ENCODE results near the gene ERFE. TPM values are rescaled to one million over a fixed set of nuclear protein-coding genes. Genes with fewer than 3 reads are reported as not detected.

ERFE gene
- polyA plus RNA-seq, 1 of the 3 experiments (the other 2 are of a cell fraction): 1.3 TPM

GRCh38 chr2:238180554-238180953, 21.8 kb downstream of the ERFE start:
- ChIA-PET POLR2A (no interaction called here), CTCF (interaction anchor here (1.0 kb wide), 1 partner anchor 11 kb away, joined by 3 read pairs; no protein-coding TSS in a partner anchor)
- TF ChIP-seq JUND (IDR thresholded peaks at IDR 0.05) (no peak), FOXJ3 (CRISPR knock-in tag; IDR thresholded peaks at IDR 0.05) (no peak), RCOR1 (IDR thresholded peaks at IDR 0.05; ENCODE audit: low read length) (no peak), GABPA (IDR thresholded peaks at IDR 0.05; ENCODE audit: low read depth) (no peak), YY1 (IDR thresholded peaks at IDR 0.05; ENCODE audit: low read depth) (no peak), REST (IDR thresholded peaks at IDR 0.05; ENCODE audit: low read depth, low read length) (no peak), ZBTB33 (IDR thresholded peaks at IDR 0.05; ENCODE audit: borderline replicate concordance, low read depth) (no peak), GATA2 (CRISPR knock-in tag; IDR thresholded peaks at IDR 0.05) (no peak), NRF1 (IDR thresholded peaks at IDR 0.05; ENCODE audit: low read depth, low read length) (no peak), FOXM1 (IDR thresholded peaks at IDR 0.05; ENCODE audit: low read depth) (no peak), SIN3A (IDR thresholded peaks at IDR 0.05; ENCODE audit: borderline replicate concordance, low read depth, low read length) (no peak), PBX3 (IDR thresholded peaks at IDR 0.05) (no peak), ELF1 (IDR thresholded peaks at IDR 0.05) (no peak), MEF2A (IDR thresholded peaks at IDR 0.05; ENCODE audit: borderline replicate concordance, low read depth) (no peak), EZH2phosphoT487 (IDR thresholded peaks at IDR 0.05; ENCODE audit: borderline replicate concordance, low read depth) (no peak), TCF12 (IDR thresholded peaks at IDR 0.05) (no peak), MAX (IDR thresholded peaks at IDR 0.05; ENCODE audit: low read depth) (no peak), FOSL2 (IDR thresholded peaks at IDR 0.05; ENCODE audit: borderline replicate concordance, low read depth) (no peak), SMC3 (IDR thresholded peaks at IDR 0.05; ENCODE audit: low read depth, low read length) (no peak)
- Histone ChIP-seq H4K20me1 (ENCODE audit: insufficient read depth) (no peaks in the 10 kb centered on the region), H2AFZ (ENCODE audit: low read depth) (no peak overlapping the region), H3K9me3 (no peaks in the 10 kb centered on the region), H3F3A (replicated peaks; ENCODE audit: insufficient read depth) (peaks cover 3% of the 10 kb centered on the region), H3K4me2 (no peak overlapping the region), H3K27ac (ENCODE audit: low read depth in 2 of 2, low read length in 1 of 2) (no peak overlapping the region), H3K4me1 (ENCODE audit: control insufficient read depth in 1 of 2, insufficient read depth in 2 of 2, low read depth in 1 of 2, low read length in 1 of 2) (peaks cover 0 to 5% of the 10 kb centered on the region in 2 experiments; a peak in 1 of 4 replicates), H3K9ac (no peak overlapping the region), H3K9me2 (no peaks in the 10 kb centered on the region), H3K79me2 (ENCODE audit: insufficient read depth) (no peaks in the 10 kb centered on the region), H3K27me3 (ENCODE audit: insufficient read depth) (no peaks in the 10 kb centered on the region), H3K4me3 (ENCODE audit: low read depth in 2 of 2, low read length in 1 of 2) (no peak overlapping the region), H3K36me3 (replicated peaks in 1 of 2; ENCODE audit: control insufficient read depth in 1 of 2, insufficient read depth in 2 of 2, low read length in 1 of 2) (peaks cover 76 to 84% of the 10 kb centered on the region in 2 experiments)
- no peak for DNase-seq
- WGBS (ENCODE audit: low lambda C conversion rate): 94% methylated on average over 5 of the region's 5 CpGs
